ENCODE data around the gene MAPKAPK5. TPM values are rescaled to one million over a fixed set of nuclear protein-coding genes. Genes with fewer than 3 reads are reported as not detected.

The MAPKAPK5 gene
- total RNA-seq, 1 experiment from 2014 or later: 85.7 TPM

- Histone ChIP-seq H3K9ac (ENCODE audit: extremely low read depth, insufficient read length, low read length) (no peak overlapping the region), H3K27me3 (ENCODE audit: insufficient read depth, low read length) (no peaks in the 10 kb centered on the region), H3K18ac (ENCODE audit: insufficient read length, low read depth, low read length) (no peak overlapping the region), H2BK12ac (ENCODE audit: insufficient read length, low read depth, low read length) (no peak overlapping the region), H3K9me3 (ENCODE audit: control insufficient read depth, low read depth, low read length) (no peaks in the 10 kb centered on the region), H2AFZ (ENCODE audit: low read length) (no peak overlapping the region), H3K79me1 (ENCODE audit: insufficient read depth, low read depth, low read length, poor library complexity, severe bottlenecking) (no peaks in the 10 kb centered on the region), H4K8ac (replicated peaks; ENCODE audit: insufficient read length, low read depth, low read length) (no peak overlapping the region), H3K79me2 (ENCODE audit: insufficient read depth, low read length) (no peaks in the 10 kb centered on the region), H2BK5ac (ENCODE audit: insufficient read length, low read length) (no peak overlapping the region), H3K4me1 (ENCODE audit: insufficient read depth, low read length) (peaks cover 9% of the 10 kb centered on the region), H3K56ac (ENCODE audit: insufficient read length, low read depth, low read length) (no peak overlapping the region), H4K5ac (ENCODE audit: insufficient read length, low read depth, low read length) (no peak overlapping the region), H3K27ac (ENCODE audit: insufficient read length, low read depth, low read length) (no peak overlapping the region), H3K14ac (ENCODE audit: insufficient read depth, low read length) (no peak overlapping the region), H3K4ac (ENCODE audit: low read depth, low read length) (no peak overlapping the region), H3K23me2 (ENCODE audit: insufficient read length, low read depth, low read length, poor library complexity, severe bottlenecking) (no peaks in the 10 kb centered on the region), H3K23ac (ENCODE audit: insufficient read length, low read depth, low read length) (no peak overlapping the region), H2BK120ac (ENCODE audit: low read depth, low read length, poor library complexity, severe bottlenecking) (no peak overlapping the region), H4K20me1 (ENCODE audit: control insufficient read depth, insufficient read depth, insufficient read length) (no peaks in the 10 kb centered on the region), H3T11ph (ENCODE audit: low read length) (no peak overlapping the region), H3K4me2 (ENCODE audit: insufficient read depth, insufficient read length, low read length) (no peak overlapping the region), H2BK20ac (ENCODE audit: low read depth, low read length, poor library complexity, severe bottlenecking) (no peak overlapping the region), H2BK15ac (ENCODE audit: low read depth, low read length) (no peak overlapping the region), H4K91ac (ENCODE audit: insufficient read length, low read depth, low read length) (no peak overlapping the region), H2AK5ac (ENCODE audit: insufficient read length, low read length) (no peak overlapping the region)
- no peak for TF ChIP-seq CTCF (conservative IDR thresholded peaks at IDR 0.05)
- H3K27ac Mint-ChIP-seq: peak overlapping the region; percentile 11 to 80 (median 43); a peak in 4 of 7 replicates
- no peak for DNase-seq
- H3K4me3 Mint-ChIP-seq: peak overlapping the region in 1 of 2 experiments; percentile 21; a peak in 2 of 5 replicates
- no CpG with 5 or more reads among the region's 6 CpGs for WGBS (ENCODE audit: extremely low coverage, insufficient read length, low lambda C conversion rate)
- peaks cover 36 to 69% (median 54%) of the 10 kb centered on the region in 3 experiments; a peak in 6 of 7 replicates for H3K36me3 Mint-ChIP-seq (ENCODE audit: insufficient read depth in 1 of 3, low read depth in 3 of 3)
- H3K27me3 Mint-ChIP-seq (ENCODE audit: low read depth): no peaks in the 10 kb centered on the region
- H3K4me1 Mint-ChIP-seq: peaks cover 44 to 52% of the 10 kb centered on the region in 2 experiments
- peaks cover 0 to 3% of the 10 kb centered on the region in 2 experiments; a peak in 1 of 5 replicates for H3K9me3 Mint-ChIP-seq
Observed at GRCh38 chr12:111870216-111870615, 28.2 kb downstream of the MAPKAPK5 start.

All from H9 (cell line).